Gastroesophageal sphincter (tissue), 3 donors: ENCODE measurements around the gene CHI3L1.

Experiments used
- CTCF ChIP-seq, 4 experiments: fragments of 200-600 bp in 2 of 4; fragments of 450-650 bp in 2 of 4; sonication (generic) in 1 of 4; IDR thresholded peaks; one replicate each; pipeline ENCODE4 v1.5.1; 2017 to 2019; ENCODE audit warnings: antibody characterized with exemption in 4 of 4, mild to moderate bottlenecking in 2 of 4, moderate library complexity in 2 of 4
- EP300 ChIP-seq: sonication (generic); formaldehyde crosslinking; IDR thresholded peaks from one replicate; pipeline ENCODE4 v1.6.1; 2017; ENCODE audit warnings: antibody characterized with exemption, mild to moderate bottlenecking
- POLR2AphosphoS5 ChIP-seq: sonication (generic); formaldehyde crosslinking; IDR thresholded peaks from one replicate; pipeline ENCODE4 v1.6.1; 2017; ENCODE audit warnings: antibody characterized with exemption

- TF ChIP-seq CTCF (IDR thresholded peaks at IDR 0.05) (no peak), POLR2AphosphoS5 (no peak), EP300 (no peak)
These were observed 26.6 kb upstream of the CHI3L1 start for GRCh38 chr1:203213126-203213525.
